ENCODE results near the gene TYRP1. TPM values are rescaled to one million over a fixed set of nuclear protein-coding genes. Genes with fewer than 3 reads are reported as not detected.

TYRP1 gene
- polyA plus RNA-seq, 1 of the 3 experiments (the other 2 are of a cell fraction) = not detected

DNA sequence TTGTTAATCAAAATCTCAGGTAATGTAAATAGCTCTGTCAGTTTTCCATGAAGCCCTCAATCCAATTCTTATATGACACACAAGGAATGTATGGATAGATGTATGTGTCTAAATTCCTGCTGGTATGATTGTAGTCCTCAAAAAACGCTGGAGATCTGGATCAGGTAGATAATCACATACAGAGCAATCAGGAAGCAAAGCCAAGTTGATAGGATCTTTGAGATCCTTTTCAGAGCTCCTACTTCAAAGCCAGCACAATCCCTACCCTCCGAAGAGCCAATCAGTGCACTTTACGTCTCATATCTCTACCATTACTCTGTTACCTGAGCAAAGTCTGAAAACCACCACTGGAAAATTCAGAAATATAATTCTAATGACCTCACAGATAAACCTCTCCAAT is 27.4 kb downstream of the TYRP1 start (continued):
- TF ChIP-seq, protein P1, sequence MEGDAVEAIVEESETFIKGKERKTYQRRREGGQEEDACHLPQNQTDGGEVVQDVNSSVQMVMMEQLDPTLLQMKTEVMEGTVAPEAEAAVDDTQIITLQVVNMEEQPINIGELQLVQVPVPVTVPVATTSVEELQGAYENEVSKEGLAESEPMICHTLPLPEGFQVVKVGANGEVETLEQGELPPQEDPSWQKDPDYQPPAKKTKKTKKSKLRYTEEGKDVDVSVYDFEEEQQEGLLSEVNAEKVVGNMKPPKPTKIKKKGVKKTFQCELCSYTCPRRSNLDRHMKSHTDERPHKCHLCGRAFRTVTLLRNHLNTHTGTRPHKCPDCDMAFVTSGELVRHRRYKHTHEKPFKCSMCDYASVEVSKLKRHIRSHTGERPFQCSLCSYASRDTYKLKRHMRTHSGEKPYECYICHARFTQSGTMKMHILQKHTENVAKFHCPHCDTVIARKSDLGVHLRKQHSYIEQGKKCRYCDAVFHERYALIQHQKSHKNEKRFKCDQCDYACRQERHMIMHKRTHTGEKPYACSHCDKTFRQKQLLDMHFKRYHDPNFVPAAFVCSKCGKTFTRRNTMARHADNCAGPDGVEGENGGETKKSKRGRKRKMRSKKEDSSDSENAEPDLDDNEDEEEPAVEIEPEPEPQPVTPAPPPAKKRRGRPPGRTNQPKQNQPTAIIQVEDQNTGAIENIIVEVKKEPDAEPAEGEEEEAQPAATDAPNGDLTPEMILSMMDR (IDR thresholded peaks at IDR 0.05) = no peak
- TF ChIP-seq EZH2phosphoT487 (IDR thresholded peaks at IDR 0.05; ENCODE audit: borderline replicate concordance, low read depth) = no peak
- TF ChIP-seq, protein P2, sequence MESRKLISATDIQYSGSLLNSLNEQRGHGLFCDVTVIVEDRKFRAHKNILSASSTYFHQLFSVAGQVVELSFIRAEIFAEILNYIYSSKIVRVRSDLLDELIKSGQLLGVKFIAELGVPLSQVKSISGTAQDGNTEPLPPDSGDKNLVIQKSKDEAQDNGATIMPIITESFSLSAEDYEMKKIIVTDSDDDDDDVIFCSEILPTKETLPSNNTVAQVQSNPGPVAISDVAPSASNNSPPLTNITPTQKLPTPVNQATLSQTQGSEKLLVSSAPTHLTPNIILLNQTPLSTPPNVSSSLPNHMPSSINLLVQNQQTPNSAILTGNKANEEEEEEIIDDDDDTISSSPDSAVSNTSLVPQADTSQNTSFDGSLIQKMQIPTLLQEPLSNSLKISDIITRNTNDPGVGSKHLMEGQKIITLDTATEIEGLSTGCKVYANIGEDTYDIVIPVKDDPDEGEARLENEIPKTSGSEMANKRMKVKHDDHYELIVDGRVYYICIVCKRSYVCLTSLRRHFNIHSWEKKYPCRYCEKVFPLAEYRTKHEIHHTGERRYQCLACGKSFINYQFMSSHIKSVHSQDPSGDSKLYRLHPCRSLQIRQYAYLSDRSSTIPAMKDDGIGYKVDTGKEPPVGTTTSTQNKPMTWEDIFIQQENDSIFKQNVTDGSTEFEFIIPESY (IDR thresholded peaks at IDR 0.05; ENCODE audit: borderline replicate concordance, low read depth) = no peak
- TF ChIP-seq FOSL2 (IDR thresholded peaks at IDR 0.05; ENCODE audit: borderline replicate concordance, low read depth) = no peak

DNA sequence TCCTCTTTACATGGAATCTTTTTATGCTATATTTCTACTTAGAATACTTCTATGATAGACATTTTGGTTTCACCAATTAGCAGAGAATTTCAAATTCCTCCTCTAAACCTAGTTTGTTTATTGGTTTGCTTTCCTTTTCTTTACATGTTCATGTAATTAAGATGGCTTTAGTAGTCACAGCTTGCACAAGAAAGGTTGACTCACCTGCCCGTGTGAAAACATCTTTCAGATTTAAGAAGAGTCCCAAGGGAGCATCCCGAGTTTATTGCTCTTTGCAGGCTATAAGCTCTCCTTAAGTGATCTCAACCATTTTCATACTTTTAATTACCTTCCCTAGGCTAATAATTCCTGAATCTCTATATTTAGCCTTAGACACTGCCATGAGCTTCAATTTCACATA is 28.9 kb downstream of the TYRP1 start:
- H3K4me3 ChIP-seq (ENCODE audit: low read depth in 2 of 2, low read length in 1 of 2) = no peak overlapping the region
- no peak overlapping the region for H2AFZ ChIP-seq (ENCODE audit: low read depth)
- H3K9me2 ChIP-seq = no peaks in the 10 kb centered on the region
- no peak overlapping the region for H3K4me2 ChIP-seq
- H3K9ac ChIP-seq = no peak overlapping the region
- no peak for TF ChIP-seq GABPA (IDR thresholded peaks at IDR 0.05; ENCODE audit: low read depth)
- no peak for TF ChIP-seq RFX5 (IDR thresholded peaks at IDR 0.05; ENCODE audit: low read length)
- no peaks in the 10 kb centered on the region for H3F3A ChIP-seq (replicated peaks; ENCODE audit: insufficient read depth)
- H3K27ac ChIP-seq (ENCODE audit: low read depth in 2 of 2, low read length in 1 of 2) = no peak overlapping the region
- H3K9me3 ChIP-seq = no peaks in the 10 kb centered on the region
- H3K79me2 ChIP-seq (ENCODE audit: insufficient read depth) = no peaks in the 10 kb centered on the region
- H4K20me1 ChIP-seq (ENCODE audit: insufficient read depth) = no peaks in the 10 kb centered on the region
- H3K27me3 ChIP-seq (ENCODE audit: insufficient read depth) = no peaks in the 10 kb centered on the region
- ChIA-PET CTCF (interaction anchor here (0.6 to 5.7 kb wide), 13 partner anchors 14 to 367 kb away, joined by 3 to 31 read pairs (median 6); no protein-coding TSS in a partner anchor), POLR2A (interaction anchor here (0.6 to 0.8 kb wide), 2 partner anchors 54 to 1600 kb away, joined by 3 read pairs; no protein-coding TSS in a partner anchor)
- peaks cover 0 to 7% of the 10 kb centered on the region in 2 experiments; a peak in 2 of 4 replicates for H3K4me1 ChIP-seq (ENCODE audit: control insufficient read depth in 1 of 2, insufficient read depth in 2 of 2, low read depth in 1 of 2, low read length in 1 of 2)
- no peak for DNase-seq
- H3K36me3 ChIP-seq (replicated peaks in 1 of 2; ENCODE audit: control insufficient read depth in 1 of 2, insufficient read depth in 2 of 2, low read length in 1 of 2) = no peaks in the 10 kb centered on the region
- WGBS (ENCODE audit: low lambda C conversion rate) = 81% methylated on average over 2 of the region's 2 CpGs

DNA sequence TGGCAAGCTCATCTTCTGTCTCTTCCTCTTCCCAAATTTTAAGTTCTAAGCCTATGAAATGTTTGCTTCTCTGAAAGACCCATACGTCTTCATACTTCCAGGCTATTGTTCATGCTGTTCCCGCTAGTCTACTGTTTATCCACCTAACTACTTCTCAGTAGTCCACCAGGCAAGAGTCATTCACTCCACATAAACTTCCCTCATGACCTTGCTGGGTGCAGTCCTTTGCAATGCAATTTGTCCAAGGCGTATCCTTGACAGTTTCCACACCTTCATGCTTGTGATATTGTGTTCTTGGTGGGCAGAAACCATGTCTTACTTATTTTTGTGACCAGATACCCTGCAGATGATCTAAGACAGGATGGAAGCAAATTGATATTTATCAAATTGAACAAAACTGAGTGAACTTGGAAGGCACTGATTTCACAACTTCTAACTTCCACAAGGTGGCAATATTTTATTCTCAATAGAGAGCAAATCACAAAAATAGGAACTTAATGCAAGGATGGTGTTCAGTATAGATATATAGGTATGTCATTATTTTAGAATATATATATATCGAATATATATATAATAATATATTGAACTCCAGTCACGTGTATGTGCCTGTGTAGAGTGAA is 30.3 kb downstream of the TYRP1 start:
- Histone ChIP-seq H3K4me2 (no peak overlapping the region), H3K27ac (ENCODE audit: low read depth in 2 of 2, low read length in 1 of 2) (no peak overlapping the region), H2AFZ (ENCODE audit: low read depth) (peak overlapping the region; percentile 65; the same call in 1 of the 2 replicates), H3K9ac (no peak overlapping the region), H3F3A (replicated peaks; ENCODE audit: insufficient read depth) (no peaks in the 10 kb centered on the region), H3K36me3 (replicated peaks in 1 of 2; ENCODE audit: control insufficient read depth in 1 of 2, insufficient read depth in 2 of 2, low read length in 1 of 2) (no peaks in the 10 kb centered on the region), H3K9me3 (no peaks in the 10 kb centered on the region), H3K4me3 (ENCODE audit: low read depth in 2 of 2, low read length in 1 of 2) (no peak overlapping the region), H4K20me1 (ENCODE audit: insufficient read depth) (no peaks in the 10 kb centered on the region), H3K79me2 (ENCODE audit: insufficient read depth) (no peaks in the 10 kb centered on the region), H3K9me2 (no peaks in the 10 kb centered on the region), H3K27me3 (ENCODE audit: insufficient read depth) (no peaks in the 10 kb centered on the region), H3K4me1 (ENCODE audit: control insufficient read depth in 1 of 2, insufficient read depth in 2 of 2, low read depth in 1 of 2, low read length in 1 of 2) (peaks cover 0 to 3% of the 10 kb centered on the region in 2 experiments; a peak in 2 of 4 replicates)
- DNase-seq = no peak
- ChIA-PET POLR2A (no interaction called here), CTCF (interaction anchor here (0.6 to 5.7 kb wide), 41 partner anchors 9 to 1741 kb away, joined by 3 to 31 read pairs (median 4); no protein-coding TSS in a partner anchor)
- TF ChIP-seq, protein P3, sequence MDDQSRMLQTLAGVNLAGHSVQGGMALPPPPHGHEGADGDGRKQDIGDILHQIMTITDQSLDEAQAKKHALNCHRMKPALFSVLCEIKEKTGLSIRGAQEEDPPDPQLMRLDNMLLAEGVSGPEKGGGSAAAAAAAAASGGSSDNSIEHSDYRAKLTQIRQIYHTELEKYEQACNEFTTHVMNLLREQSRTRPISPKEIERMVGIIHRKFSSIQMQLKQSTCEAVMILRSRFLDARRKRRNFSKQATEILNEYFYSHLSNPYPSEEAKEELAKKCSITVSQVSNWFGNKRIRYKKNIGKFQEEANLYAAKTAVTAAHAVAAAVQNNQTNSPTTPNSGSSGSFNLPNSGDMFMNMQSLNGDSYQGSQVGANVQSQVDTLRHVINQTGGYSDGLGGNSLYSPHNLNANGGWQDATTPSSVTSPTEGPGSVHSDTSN (IDR thresholded peaks at IDR 0.05) = no peak
- TF ChIP-seq MXI1 (IDR thresholded peaks at IDR 0.05; ENCODE audit: low read depth, low read length) (no peak), MEF2A (IDR thresholded peaks at IDR 0.05; ENCODE audit: borderline replicate concordance, low read depth) (no peak), RAD21 (IDR thresholded peaks at IDR 0.05; ENCODE audit: low read length) (peak; percentile 76), GABPA (IDR thresholded peaks at IDR 0.05; ENCODE audit: low read depth) (no peak), SMC3 (IDR thresholded peaks at IDR 0.05; ENCODE audit: low read depth, low read length) (peak; percentile 54)
- TF ChIP-seq, protein P1 (IDR thresholded peaks at IDR 0.05) = peak; percentile 65
- WGBS (ENCODE audit: low lambda C conversion rate) = 38% methylated on average over 5 of the region's 5 CpGs
